ENCODE data around the gene GPRIN1.

Gene GPRIN1

DNA sequence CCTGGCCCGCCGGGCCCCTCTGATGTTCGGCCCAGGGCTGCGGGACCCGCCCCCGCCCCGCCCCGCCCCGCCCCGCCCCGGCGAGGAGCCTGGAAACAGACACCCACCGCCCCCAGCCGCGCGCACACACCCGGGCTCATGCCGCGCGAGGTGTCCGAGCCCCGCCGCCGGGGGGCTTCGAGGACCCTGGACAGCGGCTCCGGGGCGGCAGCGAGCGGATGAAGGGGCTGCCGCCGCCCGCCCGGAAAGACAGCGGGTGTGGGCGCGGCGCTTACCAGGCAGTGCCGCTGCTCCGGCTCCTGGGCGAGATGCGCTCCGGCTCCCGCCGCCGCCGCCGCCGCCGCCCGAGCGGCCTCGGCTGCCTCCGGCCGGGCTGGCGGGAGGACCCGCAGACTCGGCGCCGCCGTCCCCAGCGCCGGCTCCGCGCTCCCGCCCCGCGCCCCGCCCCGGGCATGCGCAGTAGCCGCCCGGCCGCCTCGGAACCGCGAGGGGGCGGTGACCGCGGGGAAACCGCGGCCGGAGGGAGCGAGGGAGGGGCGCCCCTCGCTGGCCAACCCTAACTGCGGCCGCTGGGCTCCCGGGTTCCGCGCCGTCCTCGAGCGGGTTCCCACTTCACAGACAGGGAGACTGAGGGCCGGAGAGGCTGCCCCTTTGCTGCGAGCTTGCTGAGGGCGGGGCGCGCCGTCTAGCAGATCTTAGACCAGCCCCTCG is at the start of gene GPRIN1:
Gene GPRIN1 (minus strand): TSS at position 433 of the 711 bp plus-strand sequence. CDS start 10,322 bp downstream, outside the sequence.
- DNase-seq, result peak; percentile 16

DNA sequence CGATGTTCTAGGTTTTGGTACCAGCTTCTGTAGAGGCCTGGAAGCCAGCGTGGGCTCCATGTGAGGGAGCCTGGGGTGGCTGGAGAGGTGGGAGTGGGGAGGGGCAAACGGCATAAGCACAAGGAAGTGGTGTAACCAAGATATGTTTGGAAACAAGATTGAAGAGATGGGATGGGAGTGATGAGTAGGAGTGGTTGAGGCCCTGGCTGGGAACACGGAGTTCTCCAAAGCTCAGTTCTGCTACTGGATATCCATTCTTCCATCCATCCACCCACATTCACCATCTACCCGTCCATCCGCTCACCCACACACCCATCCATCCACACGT is 49.5 kb upstream of the GPRIN1 start:
- no peak for DNase-seq

DNA sequence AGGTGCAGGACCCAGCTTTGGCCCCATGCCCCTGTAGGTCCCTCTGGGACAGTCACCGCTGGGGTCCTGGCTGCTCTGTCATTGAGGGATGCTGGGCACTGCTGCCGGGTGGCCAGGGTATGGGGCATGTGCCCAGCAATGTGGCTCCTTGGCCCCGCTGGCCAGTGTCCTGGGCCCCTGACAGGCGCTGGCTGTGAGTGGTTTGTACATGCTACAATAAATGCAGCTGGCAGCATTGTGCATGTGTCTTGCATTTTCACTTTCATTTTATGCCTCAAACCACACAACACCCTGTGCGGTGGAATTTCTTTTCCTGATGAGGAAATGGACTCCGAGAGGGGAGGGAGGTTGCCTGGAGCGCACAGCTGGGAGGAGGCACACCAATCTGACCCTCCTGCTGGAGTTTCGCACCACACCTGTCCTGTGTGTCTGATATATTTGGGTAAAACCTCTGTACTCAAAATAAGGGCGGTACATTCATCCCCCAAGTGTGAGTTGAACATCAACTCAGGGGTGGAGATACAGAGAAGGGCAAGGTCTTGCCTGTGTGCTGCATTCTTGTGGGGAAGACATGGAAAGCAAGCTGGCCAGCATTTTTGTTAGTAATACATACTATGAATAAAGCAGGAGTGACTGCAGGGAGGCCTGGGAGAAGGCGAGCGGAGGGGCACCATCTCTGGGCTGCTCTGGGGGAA is 49.0 kb upstream of the GPRIN1 start:
- no peak for DNase-seq

- peak; percentile 13 for DNase-seq
These were observed 48.1 kb upstream of the GPRIN1 start for GRCh38 chr5:176658007-176658599.

GRCh38 chr5:176656467-176656990 is 46.6 kb upstream of the GPRIN1 start:
- no peak for DNase-seq

- no peak for DNase-seq
These were observed 44.9 kb upstream of the GPRIN1 start for GRCh38 chr5:176654856-176655255.

GRCh38 chr5:176653401-176654385 is 43.7 kb upstream of the GPRIN1 start:
- DNase-seq, result no peak

- no peak for DNase-seq
These were observed 42.2 kb upstream of the GPRIN1 start for GRCh38 chr5:176652136-176652535.

DNA sequence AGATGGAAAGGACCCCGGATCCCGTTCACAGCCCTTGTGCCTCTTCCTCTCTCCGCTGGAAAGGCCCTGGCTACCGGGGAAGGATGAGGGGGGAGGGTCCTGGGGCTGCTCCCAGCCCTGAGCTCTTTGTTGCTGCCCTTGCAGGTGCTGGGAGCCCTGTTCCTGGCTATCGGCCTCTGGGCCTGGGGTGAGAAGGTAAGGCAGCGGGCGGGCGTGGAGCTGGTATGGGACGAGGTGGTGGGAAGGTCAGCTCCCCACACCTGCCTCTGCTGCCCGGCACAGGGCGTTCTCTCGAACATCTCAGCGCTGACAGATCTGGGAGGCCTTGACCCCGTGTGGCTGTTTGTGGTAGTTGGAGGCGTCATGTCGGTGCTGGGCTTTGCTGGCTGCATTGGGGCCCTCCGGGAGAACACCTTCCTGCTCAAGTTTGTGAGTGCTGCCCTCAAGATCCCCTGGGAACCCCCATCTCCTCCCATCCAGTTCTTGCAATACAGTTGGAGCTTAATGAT is 41.6 kb upstream of the GPRIN1 start:
- no peak for DNase-seq

GRCh38 chr5:176650354-176650884 is 40.5 kb upstream of the GPRIN1 start:
- no peak for DNase-seq

DNA sequence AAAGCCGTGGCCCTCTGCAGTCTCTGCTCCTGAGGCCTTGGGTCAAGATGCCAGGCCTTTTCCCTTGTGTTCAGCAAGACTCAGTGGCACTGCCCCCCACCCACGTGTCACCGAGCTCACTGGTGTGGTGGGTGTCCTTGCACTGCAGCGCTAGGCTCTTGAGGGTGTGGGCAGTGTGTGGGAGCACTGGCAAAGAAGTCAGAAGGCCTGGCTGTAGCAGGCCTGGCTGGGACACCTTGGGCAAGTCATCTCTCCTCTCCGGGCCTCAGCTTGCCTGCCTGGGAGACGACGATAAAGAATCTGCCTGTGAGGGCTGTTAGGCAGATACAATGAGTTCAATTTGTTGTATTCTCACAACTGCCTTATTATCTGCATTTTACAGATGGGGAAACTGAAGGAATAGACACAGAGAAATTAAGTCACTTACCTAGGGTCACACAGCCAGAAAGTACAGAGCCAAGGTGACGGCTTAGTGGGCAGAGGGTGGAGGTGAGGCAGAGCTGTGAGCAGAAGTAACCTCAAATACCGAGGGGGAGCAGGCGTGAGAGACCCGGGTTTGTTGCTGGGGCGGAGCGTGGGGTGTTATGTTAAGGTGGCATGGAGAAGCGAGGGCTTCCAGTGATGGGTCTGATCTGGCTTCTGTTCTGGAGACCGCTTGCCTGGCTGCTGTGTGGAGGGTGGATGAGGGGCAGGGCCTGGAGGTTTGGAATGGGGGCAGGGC is 38.7 kb upstream of the GPRIN1 start:
- DNase-seq, result no peak

DNA sequence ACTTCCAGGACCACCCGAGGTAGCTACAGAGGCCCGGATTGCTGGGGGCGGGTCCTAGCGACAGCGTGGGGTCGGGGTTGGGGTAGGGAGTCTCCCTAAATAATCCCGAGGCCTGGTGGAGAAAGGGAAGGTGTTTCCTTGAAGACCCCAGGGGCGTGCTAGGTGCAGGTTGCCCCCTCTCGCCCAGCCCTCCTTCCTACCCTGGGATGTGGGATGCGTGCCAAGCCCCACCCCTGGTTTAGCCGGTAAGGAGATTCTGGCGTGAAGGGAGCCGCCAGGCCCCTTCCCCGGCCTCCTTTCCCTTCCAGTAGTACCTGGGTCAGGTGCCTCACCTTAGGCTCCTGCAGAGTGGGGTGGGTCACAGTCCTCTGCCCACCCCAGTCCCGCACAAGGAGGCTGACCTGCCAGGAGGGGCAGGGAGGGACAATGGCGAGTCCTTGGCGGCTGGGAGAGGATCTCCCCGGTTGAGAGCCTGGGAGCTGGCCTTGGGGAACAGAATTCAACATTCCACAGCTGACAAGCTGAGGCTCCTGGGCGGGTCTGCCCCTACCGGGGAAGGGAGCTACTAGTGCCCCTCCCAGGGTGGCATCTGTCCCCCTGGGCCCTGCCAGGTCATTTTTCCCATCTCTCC is 38.0 kb upstream of the GPRIN1 start:
- DNase-seq, result no peak

DNA sequence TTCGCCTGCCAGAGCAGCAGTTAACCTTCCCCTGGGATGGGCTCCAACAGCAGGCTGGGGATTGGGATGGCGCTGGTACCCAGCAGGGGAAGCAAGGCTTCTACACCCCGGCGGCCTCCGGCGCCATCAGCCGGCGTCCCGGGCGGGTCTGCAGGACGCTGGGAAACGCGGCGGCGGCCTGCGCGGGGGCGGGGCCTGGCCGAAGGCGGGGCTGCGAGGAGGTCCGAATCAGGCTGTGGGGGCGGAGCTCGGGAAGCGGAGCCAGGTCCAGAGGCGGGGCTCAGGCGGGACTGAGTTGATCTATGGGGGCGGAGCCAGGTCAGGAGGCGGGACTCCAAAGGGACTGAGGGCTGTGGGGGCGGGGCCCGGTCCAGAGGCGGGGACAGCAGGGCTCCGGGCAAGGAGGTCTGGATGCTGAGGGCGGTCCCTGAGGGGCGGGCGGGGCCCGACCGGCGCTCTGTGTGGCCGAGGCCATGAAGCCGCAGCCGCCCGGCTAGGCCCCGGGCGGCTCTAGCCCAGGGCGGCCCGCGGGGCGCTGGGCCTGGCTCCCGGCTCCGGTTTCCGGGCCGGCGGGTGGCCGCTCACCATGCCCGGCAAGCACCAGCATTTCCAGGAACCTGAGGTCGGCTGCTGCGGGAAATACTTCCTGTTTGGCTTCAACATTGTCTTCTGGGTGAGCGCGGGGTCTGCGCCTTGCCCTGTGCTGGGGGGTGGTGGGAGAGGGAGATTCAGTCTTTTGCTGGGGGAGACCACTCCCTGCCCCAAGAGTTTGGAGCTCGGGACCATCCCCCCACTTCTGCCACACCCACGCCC is 37.3 kb upstream of the GPRIN1 start, which contains the start of gene TSPAN17:
Gene TSPAN17 (plus strand): TSS at position 455 of the 813 bp plus-strand sequence. CDS start 132 bp downstream, at position 587.
- peak; percentile 84 for DNase-seq

GRCh38 chr5:176646707-176647029 is 36.7 kb upstream of the GPRIN1 start:
- DNase-seq, result no peak

DNA sequence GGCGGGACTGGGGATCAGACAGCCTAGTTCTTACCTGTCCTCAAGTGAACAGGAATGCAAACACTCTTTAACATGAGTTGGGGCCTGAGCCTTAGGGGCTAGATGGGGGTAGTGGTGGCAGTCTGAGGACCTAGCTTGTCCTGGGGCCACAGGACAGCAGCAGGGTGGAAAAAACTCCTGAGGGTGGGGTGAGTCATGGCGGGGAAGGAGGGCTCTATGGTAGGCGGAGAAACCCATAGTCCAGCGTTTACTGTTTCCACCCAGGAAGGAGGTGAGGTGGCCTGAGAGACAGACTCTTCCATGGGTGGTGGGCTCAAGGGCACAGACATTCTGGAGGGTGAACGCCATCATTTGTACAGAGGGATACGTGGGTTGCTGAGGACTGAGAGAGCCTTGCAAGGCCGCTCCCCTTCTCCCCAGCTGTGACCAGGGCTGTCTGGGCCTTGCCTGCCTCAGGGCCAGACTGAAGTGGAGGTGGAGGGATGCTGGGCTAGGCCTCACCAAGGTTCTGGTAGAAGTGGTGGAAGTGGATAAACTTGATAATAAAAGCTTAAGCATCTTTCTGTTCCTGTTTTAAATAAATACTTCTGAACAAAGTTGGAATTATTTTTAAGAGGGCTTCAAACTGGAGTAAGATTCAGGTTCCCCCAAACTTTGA is 36.2 kb upstream of the GPRIN1 start:
- DNase-seq, result no peak

DNA sequence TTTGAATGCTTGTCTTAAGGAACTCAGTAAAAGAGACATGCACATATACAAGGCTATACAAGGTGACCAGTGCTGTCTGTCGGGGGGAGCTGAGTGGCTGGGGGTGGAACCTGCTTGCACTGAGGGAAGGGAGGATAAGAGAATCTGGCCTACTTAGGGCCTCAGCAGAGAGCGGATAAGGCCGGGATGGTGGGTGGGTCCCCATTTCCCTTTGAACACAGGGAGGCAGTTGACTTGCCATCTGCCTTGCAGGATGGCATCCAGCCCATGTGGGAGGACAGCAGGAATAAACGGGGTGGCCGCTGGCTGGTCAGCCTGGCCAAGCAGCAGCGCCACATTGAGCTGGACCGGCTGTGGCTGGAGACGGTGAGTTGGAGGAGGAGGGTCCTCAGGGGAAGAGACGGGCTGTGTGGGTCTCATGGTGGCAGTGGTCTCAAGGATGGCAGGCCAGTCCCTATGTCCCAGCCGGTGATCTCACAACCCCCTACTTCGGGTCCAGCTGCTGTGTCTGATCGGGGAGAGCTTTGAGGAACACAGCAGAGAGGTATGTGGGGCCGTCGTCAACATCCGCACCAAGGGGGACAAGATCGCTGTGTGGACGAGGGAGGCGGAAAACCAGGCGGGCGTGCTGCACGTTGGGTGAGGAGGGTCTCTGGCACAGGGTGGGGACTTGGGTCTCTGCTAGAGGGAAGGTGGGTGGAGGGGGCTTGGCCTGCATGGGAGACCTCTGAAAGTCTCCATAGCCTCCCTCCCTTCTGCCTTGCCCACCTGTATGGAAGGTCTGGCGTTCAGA is 35.1 kb upstream of the GPRIN1 start:
- no peak for DNase-seq

GRCh38 chr5:176644294-176644693 is 34.3 kb upstream of the GPRIN1 start:
- no peak for DNase-seq

GRCh38 chr5:176643491-176644219 is 33.7 kb upstream of the GPRIN1 start:
- DNase-seq, result no peak

Measured in NCI-H2107 (cell line).